Measurements from ENCODE around the gene ISM2.

- no peak for TF ChIP-seq EZH2phosphoT487 (IDR thresholded peaks at IDR 0.05; ENCODE audit: borderline replicate concordance)
- TF ChIP-seq EZH2 (IDR thresholded peaks at IDR 0.05) = no peak
- no peak for TF ChIP-seq JUND (IDR thresholded peaks at IDR 0.05)
- no peak for TF ChIP-seq CTCF (IDR thresholded peaks at IDR 0.05 in 2 of 3, conservative IDR thresholded peaks at IDR 0.05 in 1 of 3; ENCODE audit: borderline replicate concordance in 1 of 3, insufficient read depth in 1 of 3, low read depth in 2 of 3, low read length in 2 of 3)
- no peak for TF ChIP-seq ZNF274 (IDR thresholded peaks at IDR 0.05; ENCODE audit: low read depth, low read length)
- no peak for TF ChIP-seq POLR2A (IDR thresholded peaks at IDR 0.05; ENCODE audit: borderline replicate concordance, extremely low read depth, insufficient read depth, insufficient read length)
- TF ChIP-seq SP1 (IDR thresholded peaks at IDR 0.05; ENCODE audit: low read depth) = no peak
- no peak for TF ChIP-seq EGR1 (IDR thresholded peaks at IDR 0.05; ENCODE audit: low read depth)
- TF ChIP-seq ATF3 (IDR thresholded peaks at IDR 0.05) = no peak
- TF ChIP-seq TCF7L2 (IDR thresholded peaks at IDR 0.05; ENCODE audit: borderline replicate concordance, extremely low read depth, insufficient read depth, insufficient read length) = no peak
- TF ChIP-seq SRF (IDR thresholded peaks at IDR 0.05; ENCODE audit: low read depth) = no peak
- TF ChIP-seq ZBTB33 (IDR thresholded peaks at IDR 0.05; ENCODE audit: extremely low read depth, insufficient replicate concordance, low read length) = no peak
Measured at GRCh38 chr14:77520555-77520954, 21.9 kb upstream of the ISM2 start.

Measured in HCT116 (cell line).